ENCODE results near the gene PRSS37.
"Not testable (repeated sequence)": the region's sequence is repeated elsewhere in the genome, so short reads cannot be mapped to it uniquely, and the experiment has no call there.

Gene PRSS37, protein sequence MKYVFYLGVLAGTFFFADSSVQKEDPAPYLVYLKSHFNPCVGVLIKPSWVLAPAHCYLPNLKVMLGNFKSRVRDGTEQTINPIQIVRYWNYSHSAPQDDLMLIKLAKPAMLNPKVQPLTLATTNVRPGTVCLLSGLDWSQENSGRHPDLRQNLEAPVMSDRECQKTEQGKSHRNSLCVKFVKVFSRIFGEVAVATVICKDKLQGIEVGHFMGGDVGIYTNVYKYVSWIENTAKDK

DNA sequence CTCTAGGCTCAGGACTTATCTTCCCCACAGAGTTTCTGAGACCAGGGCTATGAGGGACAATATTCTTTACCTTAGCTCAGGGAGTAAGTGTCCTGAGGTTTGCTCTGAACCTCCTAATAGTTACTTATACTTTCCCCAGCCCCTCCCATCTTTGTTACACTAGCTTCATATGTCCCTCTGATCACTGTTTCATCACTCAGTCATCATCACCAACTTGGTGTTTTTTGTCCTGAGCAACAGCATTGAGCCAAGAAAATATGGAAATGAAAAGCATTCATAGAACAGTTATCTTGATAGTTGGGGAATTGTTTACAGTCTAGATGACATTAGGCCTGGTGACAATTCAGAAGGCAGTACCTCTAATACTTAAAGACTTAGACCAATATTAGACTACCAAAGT is at the start of gene PRSS37:
Gene PRSS37, minus strand, starts transcription at position 101 of the 400 bp plus-strand sequence. CDS start 436 bp downstream, outside the sequence.
- no peak for DNase-seq

DNA sequence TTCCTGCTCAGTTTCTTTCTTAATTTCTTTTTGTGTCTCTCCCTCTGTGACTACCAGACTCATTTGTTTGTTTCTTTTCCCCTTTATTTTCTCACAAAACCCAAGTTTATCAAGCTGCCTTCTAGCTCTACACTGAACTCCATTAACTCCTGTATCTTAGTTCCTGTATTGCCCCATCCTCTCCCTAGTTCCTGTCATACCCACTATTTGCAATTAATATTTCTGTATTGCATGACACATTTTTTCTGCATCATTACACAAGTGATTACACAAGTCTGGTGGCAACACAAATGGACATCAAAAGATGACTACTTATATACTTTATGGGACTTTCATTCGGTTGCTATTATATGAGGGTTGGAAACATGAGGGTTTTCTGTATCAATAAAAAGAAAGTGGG is 48.0 kb upstream of the PRSS37 start:
- DNase-seq, result peak; percentile 3

DNA sequence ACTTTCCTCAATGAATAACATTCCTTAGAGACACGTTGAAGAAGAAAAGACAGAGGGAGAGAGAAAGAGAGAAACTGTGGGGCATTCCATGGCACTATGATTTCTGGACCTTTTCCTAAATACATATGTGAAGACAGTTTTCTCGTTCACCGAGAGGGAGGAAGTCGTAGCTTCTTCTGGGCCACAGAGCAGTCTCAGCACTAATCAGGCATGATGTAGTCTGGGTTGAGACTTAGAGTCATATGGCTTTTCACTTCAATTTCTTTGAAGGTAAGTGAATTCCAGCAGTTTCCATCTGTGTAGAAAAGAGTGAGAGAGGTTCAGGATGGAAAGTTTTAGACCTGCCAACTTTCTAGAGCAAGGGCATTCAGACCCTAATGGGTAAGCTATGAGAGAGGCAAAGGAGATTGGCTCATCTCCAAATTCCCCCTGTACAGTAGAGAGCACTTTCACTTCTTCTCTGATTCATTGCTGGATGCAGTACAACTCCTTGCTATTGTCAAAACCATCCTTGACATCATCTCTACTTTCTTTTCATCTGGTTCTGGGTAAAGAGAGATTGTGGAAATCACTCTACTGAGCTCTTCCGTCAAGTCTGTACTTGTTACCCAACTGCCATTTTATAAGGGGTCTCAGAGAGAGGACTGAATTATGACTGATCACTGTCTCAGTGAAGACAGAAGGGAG is 43.4 kb upstream of the PRSS37 start:
- DNase-seq, result no peak

DNA sequence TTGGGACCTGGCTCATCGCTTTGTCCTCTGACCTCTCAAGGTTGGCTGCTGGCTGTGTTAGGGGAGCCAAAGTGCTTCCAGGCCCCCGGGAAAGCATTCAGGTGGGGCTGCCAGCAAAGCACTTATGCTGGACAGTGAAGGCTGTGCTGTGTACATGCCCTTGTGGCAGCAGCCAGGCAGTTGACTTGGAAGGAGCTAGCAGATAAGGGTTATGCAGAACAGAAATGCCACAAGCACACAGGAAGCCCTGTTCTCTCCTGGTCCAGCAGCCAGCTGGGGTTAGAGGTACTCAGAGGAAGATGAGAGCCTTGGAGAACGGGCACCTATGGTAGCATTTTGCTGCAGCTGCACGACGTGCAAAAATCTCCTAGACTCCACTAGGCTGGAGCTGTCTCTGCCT is 39.7 kb upstream of the PRSS37 start:
- no peak for DNase-seq

DNA sequence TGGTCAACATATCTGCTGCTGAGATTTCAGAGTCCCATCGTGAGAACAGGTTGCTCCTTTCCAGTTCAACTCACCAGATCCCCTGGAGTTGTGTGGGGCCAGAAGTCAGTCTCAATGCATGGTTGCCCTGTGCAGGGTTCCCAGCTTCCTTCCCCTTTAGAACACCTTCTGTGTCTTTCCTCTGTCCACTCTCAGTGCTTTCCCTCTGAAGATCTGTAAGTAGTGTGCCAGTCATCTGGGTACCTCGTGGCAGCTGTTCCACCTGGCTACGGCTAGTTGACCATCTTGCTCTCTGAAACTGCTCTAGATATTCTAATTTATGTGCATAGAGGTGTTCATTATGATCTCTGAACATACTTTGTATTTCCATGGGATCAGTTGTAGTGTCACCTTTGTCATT is 36.1 kb upstream of the PRSS37 start:
- DNase-seq, result no peak

DNA sequence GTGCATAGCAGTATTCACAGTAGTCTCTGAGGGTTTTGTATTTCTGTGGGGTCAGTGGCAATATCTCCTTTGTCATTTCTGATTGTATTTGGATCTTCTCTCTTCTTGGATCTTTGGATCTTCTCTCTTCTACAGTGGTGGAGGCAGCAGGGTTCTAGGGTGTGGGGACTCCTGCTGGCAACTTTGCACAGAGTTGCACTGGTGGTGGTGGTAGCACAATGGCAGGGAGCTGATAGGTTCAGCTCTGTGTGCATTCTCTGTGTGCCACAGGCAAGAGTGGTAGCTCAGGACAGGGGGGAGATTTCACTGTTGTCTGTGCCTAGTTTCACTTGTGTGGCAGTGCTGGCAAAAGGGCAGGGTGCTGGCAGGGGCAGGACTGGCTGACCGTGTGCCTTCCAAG is 35.1 kb upstream of the PRSS37 start:
- no peak for DNase-seq

DNA sequence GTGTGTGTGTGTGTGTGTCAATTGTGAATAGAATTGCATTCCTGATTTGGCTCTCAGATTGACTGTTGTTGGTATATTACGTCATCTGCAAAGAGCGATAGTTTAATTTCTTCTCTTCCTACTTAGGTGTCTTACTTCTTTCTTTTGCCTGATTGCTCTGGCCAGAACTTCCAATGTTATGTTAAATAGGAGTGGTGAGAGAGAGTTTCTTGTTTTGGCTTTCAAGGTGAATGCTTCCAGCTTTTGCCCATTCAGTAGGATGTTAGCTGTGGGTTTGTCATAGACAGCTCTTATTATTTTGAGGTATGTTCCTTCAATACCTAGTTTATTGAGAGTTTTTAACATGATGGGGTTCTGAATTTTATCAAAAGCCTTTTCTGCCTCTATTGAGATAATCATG is 34.2 kb upstream of the PRSS37 start:
- DNase-seq, result no peak

DNA sequence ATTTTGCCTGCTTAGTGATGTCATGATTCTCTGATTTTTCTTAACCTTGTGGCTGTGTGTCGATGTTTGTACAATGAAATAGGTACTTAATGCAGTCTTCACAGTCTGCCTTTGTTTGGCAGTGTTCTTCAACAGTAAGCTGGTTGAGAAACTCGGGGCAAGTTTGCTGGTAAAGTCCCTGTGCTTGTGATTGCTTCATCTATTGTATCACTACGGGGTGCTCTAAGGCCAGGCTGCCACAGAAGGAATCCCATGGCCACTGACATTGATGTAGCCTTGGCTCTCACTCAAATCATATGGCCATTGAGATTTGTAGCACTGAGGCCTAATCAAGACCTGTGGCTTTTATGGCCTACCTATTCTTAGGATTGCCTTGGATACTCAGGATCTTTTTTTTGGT is 33.5 kb upstream of the PRSS37 start:
- DNase-seq, result no peak

DNA sequence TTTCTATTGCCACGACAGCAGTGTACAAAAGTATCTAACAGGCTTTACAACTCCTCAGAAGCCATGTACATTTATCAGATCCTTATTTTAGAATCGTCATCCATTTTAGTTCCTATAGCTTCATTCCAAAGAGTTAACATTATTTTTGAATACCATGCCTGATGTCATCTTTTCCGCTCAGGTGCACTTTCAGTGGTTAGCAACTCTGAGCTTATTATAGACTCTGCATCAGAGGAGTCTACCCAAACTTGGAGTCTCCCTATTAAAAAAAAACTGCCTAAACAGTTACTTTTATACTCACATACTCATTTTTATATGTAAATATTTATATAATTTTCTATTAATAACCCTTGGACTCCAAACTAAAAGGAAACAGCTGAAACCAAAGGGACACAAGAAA is 31.6 kb upstream of the PRSS37 start:
- no peak for DNase-seq

DNA sequence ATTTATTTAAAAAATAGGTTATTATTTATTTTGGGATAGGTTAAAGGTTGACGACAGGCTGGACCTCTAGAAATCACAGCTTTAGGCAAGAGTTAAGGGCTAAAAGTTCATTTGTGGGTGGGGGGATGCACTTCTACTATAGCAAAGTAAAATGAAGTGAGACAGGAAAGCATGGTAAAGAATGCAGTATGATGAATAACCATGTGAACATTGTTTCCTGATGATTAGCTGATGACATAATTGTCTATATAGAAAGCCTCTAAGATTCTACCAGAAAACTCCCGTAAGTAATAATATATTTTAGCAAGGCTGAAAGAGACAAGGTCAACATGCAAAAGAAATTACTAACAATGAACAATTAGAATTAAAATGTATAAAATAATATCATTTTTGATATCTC is 25.7 kb upstream of the PRSS37 start:
- no peak for DNase-seq

DNA sequence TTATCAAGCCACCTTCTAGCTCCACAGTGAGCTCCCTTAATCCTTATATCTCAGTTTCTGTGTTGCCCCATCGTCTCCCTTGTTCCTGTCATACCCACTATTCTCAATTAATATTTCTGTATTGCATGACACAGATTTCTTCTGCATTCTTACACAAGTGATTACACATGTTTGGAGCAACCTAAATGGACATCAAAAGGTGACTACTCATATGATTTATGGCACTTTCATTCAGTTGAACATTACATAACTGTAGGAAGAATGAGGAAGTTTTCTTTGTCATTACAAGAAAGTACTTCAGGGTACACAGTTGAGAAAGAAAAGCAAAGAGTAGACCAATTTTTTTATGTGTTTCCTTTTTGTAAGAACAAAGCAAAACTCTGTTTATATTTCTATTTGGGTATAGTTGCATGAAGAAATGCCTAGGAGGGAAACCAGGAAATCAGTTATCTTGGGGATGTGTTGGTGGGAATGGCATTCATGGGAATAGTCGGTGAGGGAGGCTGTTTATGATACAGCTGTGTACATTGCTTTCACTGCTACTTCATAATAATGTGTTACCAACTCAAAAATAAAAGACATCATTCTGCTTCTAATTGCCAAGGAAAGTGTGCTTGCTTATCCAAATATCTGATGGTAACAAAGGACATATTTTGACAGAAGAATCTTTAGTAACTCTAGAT is 23.6 kb upstream of the PRSS37 start:
- no peak for DNase-seq

DNA sequence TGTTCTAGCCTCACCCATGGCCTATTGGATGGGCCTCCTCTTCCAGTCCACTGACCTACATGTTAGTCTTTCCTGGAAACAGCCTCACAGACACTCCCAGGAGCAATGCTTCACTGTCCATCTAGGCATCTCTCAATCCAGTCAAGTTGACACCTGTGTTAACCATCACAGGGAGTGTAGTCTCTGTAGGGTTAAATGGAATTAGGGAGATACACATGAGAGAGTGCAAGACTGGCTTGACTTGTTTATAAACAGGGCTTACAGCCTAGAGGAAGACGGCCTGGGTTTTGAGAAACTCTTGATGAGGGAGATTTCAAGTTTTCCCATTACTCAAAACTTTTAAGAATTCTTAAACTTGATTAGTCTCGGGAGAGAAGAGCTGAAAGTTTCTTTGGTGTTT is 18.9 kb upstream of the PRSS37 start:
- DNase-seq, result no peak

DNA sequence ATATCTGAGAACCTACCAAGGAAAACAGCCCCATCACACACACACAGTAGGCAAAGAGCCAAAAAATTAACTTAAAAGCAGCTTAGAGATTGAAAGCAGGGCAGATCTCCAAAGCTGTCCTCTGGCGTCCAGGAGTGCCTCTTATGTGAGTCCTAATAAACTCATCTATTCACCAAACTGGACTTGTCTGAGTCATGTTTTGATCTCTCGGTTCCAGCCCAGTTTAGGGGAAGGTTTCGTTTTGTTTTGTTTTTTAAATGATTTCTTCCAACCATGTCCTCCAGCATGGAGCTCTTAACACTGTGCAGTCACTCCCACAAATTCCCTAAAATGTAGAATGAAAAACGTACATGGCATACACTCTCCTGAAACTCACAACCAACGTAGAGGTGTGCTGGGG is 6.7 kb upstream of the PRSS37 start:
- DNase-seq, result no peak

DNA sequence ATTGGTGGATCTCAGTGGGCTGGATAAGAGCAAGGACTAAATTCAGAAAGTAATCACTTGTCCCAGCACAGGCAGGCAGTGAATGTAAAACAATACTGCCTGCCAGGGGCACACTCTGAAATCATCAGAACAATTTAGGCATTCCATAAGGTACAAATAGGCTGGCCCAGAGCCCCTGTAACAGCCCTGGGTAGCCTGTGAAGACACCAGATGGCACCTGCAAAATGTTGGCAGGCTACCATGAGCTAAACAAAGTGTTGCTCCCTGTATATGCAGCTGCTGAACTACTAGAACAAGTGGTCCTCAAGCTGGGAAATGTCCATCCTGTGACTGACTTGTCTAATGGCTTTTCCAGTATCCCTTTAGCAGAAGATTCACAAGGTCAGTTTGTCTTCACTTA is 3.0 kb upstream of the PRSS37 start:
- no peak for DNase-seq

DNA sequence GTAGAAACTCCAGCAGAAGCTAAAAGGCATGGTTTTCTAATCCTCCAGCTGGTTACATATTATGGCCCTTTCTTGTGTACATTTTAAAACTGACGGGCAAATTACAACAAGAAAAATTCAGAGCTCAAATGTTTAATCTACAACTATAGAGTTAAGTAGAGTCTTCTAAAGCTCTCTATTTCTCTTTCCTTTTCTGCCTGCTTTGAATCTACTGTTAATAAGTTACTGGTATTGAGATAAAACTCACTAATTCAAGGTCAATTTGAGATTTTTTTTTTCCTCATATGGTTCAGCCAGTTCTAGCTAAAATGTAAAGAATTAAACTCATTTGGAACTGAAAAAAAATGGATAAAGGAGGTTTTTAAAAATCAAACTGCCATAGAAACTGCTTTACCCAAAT is 1.6 kb upstream of the PRSS37 start:
- DNase-seq, result no peak

DNA sequence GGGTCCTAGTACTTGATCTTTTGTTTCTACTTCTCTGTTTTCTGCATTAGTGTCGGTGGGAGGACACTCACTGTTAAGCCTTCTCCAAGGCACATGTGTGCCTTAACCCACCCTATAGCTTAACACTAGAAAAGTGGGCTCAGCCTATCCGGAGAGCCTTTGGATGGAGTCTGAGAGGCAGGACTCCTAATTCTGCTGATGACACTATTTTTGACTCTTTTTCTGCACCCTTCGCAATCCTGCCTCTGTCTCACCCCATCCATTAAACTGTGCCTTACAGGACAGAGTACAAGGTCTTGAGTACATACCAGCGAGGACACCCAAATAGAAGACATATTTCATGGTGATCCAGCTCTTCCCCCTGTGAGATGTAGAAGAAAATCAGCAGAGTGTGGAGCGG is 577 bp downstream of the PRSS37 start:
- no peak for DNase-seq

DNA sequence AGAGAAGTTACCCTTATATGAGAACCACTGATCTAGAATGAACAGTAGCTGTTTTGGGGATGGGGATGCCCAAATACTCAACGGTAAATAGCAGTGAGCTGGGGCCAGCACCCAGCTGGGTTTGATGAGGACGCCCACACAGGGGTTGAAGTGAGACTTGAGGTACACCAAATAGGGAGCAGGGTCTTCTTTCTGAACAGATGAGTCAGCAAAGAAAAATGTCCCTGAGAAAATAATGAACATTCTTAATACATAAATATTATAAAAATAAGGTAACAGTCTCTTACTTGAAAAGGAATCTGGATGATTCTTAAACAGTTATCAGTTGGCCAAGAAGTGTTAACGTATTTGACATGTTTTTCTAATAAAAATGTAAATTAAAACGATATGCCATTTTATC is 2.0 kb downstream of the PRSS37 start:
- DNase-seq, result no peak

DNA sequence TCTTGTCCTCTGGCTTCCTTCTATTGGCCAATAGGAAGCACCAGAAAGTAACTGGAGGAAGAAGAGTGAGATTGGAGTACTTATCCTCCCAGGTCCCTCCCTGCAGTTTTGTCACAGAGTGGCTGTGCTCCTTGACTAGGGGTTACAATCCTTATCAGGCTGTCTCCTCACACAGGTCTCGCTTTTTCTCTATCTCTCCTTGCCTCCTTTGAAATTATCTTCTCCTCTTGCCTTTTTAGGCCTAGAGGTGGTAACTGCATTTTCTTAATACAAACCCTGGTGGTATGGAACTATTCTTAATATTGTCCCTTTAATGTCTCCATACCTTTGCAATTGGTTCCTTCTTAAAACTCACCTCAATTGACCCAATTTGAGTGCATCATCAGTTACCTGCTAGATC is 2.7 kb downstream of the PRSS37 start:
- no peak for DNase-seq

DNA sequence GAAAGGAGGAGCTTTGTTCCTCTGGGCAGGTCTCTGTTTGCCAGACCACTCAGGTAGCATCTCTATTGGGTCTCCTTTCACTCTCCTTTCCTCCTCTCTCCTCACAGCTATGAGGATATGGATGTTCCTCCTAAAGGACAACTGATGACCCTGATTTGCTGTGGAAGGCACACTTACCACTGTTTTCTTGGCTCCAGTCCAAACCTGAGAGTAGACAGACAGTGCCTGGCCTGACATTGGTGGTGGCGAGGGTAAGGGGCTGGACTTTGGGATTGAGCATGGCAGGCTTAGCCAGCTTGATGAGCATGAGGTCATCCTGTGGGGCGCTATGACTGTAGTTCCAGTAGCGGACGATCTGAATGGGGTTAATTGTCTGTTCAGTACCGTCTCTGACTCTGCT is 3.6 kb downstream of the PRSS37 start:
- DNase-seq, result no peak

DNA sequence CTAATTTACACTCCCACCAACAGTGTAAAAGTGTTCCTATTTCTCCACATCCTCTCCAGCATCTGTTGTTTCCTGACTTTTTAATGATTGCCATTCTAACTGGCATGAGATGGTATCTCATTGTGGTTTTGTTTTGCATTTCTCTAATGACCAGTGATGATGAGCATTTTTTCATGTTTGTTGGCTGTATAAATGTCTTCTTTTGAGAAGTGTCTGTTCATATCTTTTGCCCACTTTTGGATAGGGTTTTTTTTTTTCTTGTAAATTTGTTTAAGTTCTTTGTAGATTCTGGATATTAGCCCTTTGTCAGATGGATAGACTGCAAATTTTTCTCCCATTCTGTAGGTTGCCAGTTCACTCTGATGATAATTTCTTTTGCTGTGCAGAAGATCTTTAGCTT is 18.9 kb downstream of the PRSS37 start:
- not testable (repeated sequence) for DNase-seq

DNA sequence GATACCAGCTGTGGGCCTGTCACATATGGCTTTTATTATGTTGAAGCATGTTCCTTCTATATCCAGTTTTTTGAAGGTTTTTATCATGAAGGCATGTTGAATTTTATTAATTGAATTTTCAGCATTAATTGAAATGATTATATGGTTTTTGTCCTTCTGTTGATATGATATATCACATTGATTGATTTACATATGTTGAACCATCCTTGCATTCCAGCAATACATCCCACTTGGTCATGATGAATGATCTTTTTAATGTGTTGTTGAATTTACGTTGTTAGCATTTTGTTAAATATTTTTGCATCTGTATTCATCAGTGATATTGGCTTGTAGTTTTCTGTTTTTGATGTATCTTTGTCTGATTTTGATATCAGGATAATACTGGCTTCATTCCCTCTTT is 21.2 kb downstream of the PRSS37 start:
- DNase-seq, result no peak

DNA sequence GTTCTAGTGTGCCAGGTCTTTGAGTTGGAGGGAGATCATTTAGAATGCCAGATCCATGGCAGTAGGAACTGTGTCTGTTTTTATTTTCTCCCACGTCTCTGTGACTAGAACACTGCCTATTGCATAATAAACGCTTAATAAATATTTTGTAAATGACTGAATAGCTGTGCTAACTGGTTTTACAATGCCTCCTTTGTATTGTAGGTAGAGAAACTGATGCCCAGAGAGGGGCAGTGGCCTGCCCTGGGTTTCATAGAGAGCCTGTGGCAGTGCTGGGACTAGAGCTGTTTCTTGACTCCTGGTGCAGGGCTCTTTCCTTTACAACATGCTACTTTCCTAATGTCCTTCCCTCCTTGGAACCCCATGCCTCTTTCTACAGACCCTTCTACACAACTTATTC is 48.8 kb downstream of the PRSS37 start:
- DNase-seq, result no peak

DNA sequence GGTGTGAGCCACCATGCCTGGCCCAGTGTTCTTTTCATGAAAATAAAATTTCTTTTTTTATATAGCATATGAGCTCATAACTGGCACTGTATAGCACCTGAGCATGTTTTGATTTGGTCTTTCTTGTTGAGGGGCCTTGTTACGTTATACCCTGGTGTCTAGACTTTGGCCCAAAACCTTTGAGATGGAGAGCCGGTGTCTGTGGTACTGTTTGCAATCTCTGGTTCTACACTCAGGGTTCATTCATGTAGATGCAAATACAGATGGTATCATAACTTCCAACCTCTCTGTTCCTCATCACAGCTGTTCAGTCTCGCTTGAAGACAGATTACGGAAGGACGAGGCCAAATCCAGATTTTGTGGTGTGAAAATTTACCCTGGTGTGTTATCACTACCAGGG is 51.4 kb downstream of the PRSS37 start, which contains the start of gene TAS2R5:
Gene TAS2R5, plus strand, starts transcription at position 301 of the 400 bp plus-strand sequence. CDS start 145 bp downstream, outside the sequence.
- DNase-seq, result no peak

DNA sequence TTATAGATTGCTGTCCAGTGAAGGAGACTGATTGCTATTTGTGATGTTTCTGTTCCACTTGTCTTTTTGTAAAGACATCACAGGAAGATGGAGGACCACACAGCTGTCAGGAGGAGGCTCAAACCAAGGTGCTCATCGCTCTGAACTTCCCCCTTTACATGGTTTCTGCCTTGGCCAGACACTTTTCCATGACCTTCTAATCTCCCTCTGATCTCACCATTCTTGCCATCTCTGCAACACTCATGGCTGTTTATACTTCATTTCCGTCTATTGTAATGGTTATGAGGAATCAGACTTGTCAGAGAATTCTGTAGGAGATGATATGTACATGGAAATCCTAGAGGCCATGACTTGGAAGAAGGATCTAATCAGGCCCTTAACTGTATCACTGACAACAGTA is 53.0 kb downstream of the PRSS37 start:
- DNase-seq, result no peak

Measured in CD4-positive, alpha-beta T cell treated with Interleukin-10 for 1 hour (primary cell).